Thyroid gland (tissue), 4 donors: ENCODE data around the gene SLC9A4. TPM values are rescaled to one million over a fixed set of nuclear protein-coding genes. Genes with fewer than 3 reads are reported as not detected.

Source experiments
- DNase-seq, 2 donors: peaks; one replicate each; pipeline ENCODE4 v3.0.0-alpha.2; 2019
- H3K27ac ChIP-seq, 3 donors: fragments of 200-600 bp; sonication (generic); 1 replicate in 2 of 3; 2 replicates in 1 of 3; pipeline ENCODE4 v1.5.1; 2016 to 2019; ENCODE audit warnings: mild to moderate bottlenecking in 1 of 3, moderate library complexity in 1 of 3
- H3K27me3 ChIP-seq: fragments of 200-600 bp; sonication (generic); one replicate; pipeline ENCODE4 v1.5.1; 2019
- H3K36me3 ChIP-seq, 2 donors: fragments of 200-600 bp; sonication (generic); one replicate each; pipeline ENCODE4 v1.5.1; 2016 to 2019
- H3K4me1 ChIP-seq, 2 donors: fragments of 200-600 bp; sonication (generic); one replicate each; pipeline ENCODE4 v1.5.1; 2017 to 2019
- H3K4me3 ChIP-seq, 3 donors: fragments of 200-600 bp; sonication (generic); replicated peaks in 1 of 3; 1 replicate in 2 of 3; 2 replicates in 1 of 3; pipeline ENCODE4 v1.5.1; 2016; ENCODE audit warnings: mild to moderate bottlenecking in 1 of 3
- H3K9me3 ChIP-seq: fragments of 200-600 bp; sonication (generic); one replicate; pipeline ENCODE4 v1.5.1; 2017
- CTCF ChIP-seq, 6 experiments: fragments of 200-600 bp in 3 of 6; fragments of 450-650 bp in 3 of 6; sonication (generic) in 3 of 6; IDR thresholded peaks; one replicate each; pipeline ENCODE4 v1.5.1; 2016 to 2019; ENCODE audit warnings: antibody characterized with exemption in 6 of 6, mild to moderate bottlenecking in 2 of 6, inconsistent platforms in 1 of 6, moderate library complexity in 1 of 6
- POLR2A ChIP-seq, 2 donors: fragments of 450-650 bp; IDR thresholded peaks; one replicate each; pipeline ENCODE4 v1.6.1; 2017; ENCODE audit warnings: antibody characterized with exemption in 2 of 2, mild to moderate bottlenecking in 2 of 2, moderate library complexity in 1 of 2
- WGBS, 2 donors: methylation state at CpG; one replicate each; pipeline ENCODE4 v1.1.5; 2017; 5-methylcytosine and 5-hydroxymethylcytosine counted together
- intact Hi-C: fragments of 100-400 bp; cut with DNase I; formaldehyde crosslinking; loops from one replicate; pipeline ENCODE4 v1.15.1; 2023
- total RNA-seq, 4 donors: library from RNA; depleted of rRNA; stranded (reverse); fragments of >200 nt; gene quantifications; one replicate each; pipeline ENCODE4 v1.2.3, GENCODE V29; 2016

Gene SLC9A4
- total RNA-seq, 4 donors from 2014 or later, result not detected

GRCh38 chr2:102544182-102544581, 71.2 kb downstream of the SLC9A4 start:
- Histone ChIP-seq H3K27me3 (no peaks in the 10 kb centered on the region), H3K4me3 (no peak overlapping the region), H3K36me3 (no peaks in the 10 kb centered on the region), H3K4me1 (peaks cover 0 to 5% of the 10 kb centered on the region in 2 donors), H3K27ac (no peak overlapping the region), H3K9me3 (no peaks in the 10 kb centered on the region)
- WGBS, 2 donors, result 42 to 85% methylated on average over 1 of the region's 1 CpG
- no peak for DNase-seq
- TF ChIP-seq CTCF (IDR thresholded peaks at IDR 0.05) (no peak), POLR2A (IDR thresholded peaks at IDR 0.05) (no peak)
- intact Hi-C loops, result no loop called here

- no peaks in the 10 kb centered on the region for H3K27me3 ChIP-seq
- no peaks in the 10 kb centered on the region for H3K4me1 ChIP-seq
- 58 to 63% methylated on average over 2 of the region's 2 CpGs for WGBS, 2 donors
- no peaks in the 10 kb centered on the region for H3K9me3 ChIP-seq
- TF ChIP-seq CTCF (IDR thresholded peaks at IDR 0.05), result no peak
- TF ChIP-seq POLR2A (IDR thresholded peaks at IDR 0.05), result no peak
- H3K36me3 ChIP-seq, result no peaks in the 10 kb centered on the region
- intact Hi-C loops, result no loop called here
- no peak overlapping the region for H3K4me3 ChIP-seq
- DNase-seq, result no peak
- no peak overlapping the region for H3K27ac ChIP-seq
Observed at GRCh38 chr2:102547462-102547861, 74.4 kb downstream of the SLC9A4 start.

- no peak overlapping the region for H3K27ac ChIP-seq
- no peak for TF ChIP-seq CTCF (IDR thresholded peaks at IDR 0.05)
- no peak for DNase-seq
- intact Hi-C loops, result no loop called here
- no peaks in the 10 kb centered on the region for H3K4me1 ChIP-seq
- no peak overlapping the region for H3K4me3 ChIP-seq
- no peaks in the 10 kb centered on the region for H3K36me3 ChIP-seq
- no peaks in the 10 kb centered on the region for H3K27me3 ChIP-seq
- WGBS, 2 donors, result 0% methylated on average over 1 of the region's 1 CpG
- H3K9me3 ChIP-seq, result no peaks in the 10 kb centered on the region
Observed at GRCh38 chr2:102549027-102549426, 76.0 kb downstream of the SLC9A4 start.

- TF ChIP-seq POLR2A (IDR thresholded peaks at IDR 0.05) (no peak), CTCF (IDR thresholded peaks at IDR 0.05) (no peak)
- H3K9me3 ChIP-seq, result no peaks in the 10 kb centered on the region
- no peaks in the 10 kb centered on the region for H3K27me3 ChIP-seq
- no peaks in the 10 kb centered on the region for H3K4me1 ChIP-seq
- intact Hi-C loops, result no loop called here
- H3K4me3 ChIP-seq, result no peak overlapping the region
- H3K36me3 ChIP-seq, result no peaks in the 10 kb centered on the region
- 94 to 99% methylated on average over 2 of the region's 2 CpGs for WGBS, 2 donors
- DNase-seq, result no peak
- H3K27ac ChIP-seq, result no peak overlapping the region
Observed at GRCh38 chr2:102550151-102550550, 77.1 kb downstream of the SLC9A4 start.

GRCh38 chr2:102551329-102552096, 78.5 kb downstream of the SLC9A4 start:
- no peak for DNase-seq
- no peaks in the 10 kb centered on the region for H3K4me1 ChIP-seq
- TF ChIP-seq POLR2A (IDR thresholded peaks at IDR 0.05), result no peak
- no peak for TF ChIP-seq CTCF (IDR thresholded peaks at IDR 0.05)
- H3K27me3 ChIP-seq, result no peaks in the 10 kb centered on the region
- intact Hi-C loops, result no loop called here
- 88 to 96% methylated on average over 2 of the region's 2 CpGs for WGBS, 2 donors
- no peaks in the 10 kb centered on the region for H3K36me3 ChIP-seq
- no peak overlapping the region for H3K4me3 ChIP-seq
- no peaks in the 10 kb centered on the region for H3K9me3 ChIP-seq
- H3K27ac ChIP-seq, result no peak overlapping the region
